Fibroblast of villous mesenchyme (primary cell): ENCODE measurements around the gene GNAT1. TPM values are rescaled to one million over a fixed set of nuclear protein-coding genes. Genes with fewer than 3 reads are reported as not detected.
A peak's percentile ranks its signal among the peaks of the same experiment; 100 is the strongest.

Source experiments
- DNase-seq: peaks from one replicate; pipeline ENCODE4 v3.0.0-alpha.2; 2010; ENCODE audit warnings: low read depth
- H3K4me3 ChIP-seq: 2 replicates; pipeline ENCODE4 v1.5.1; 2011; ENCODE audit warnings: low read depth, mild to moderate bottlenecking, low read length
- total RNA-seq: library from RNA; depleted of rRNA; stranded (reverse); fragments of >200 nt; gene quantifications from 2 replicates; pipeline ENCODE4 v1.2.3, GENCODE V29; 2012
- TF ChIP-seq, protein P1 (sequence below): IDR thresholded peaks from 2 replicates; pipeline ENCODE4 v1.5.1; 2012; ENCODE audit warnings: low read depth, mild to moderate bottlenecking, low read length; ENCODE audit not compliant: insufficient read depth

The GNAT1 gene
- total RNA-seq, 1 donor: not detected

GRCh38 chr3:50150863-50151686, 40.3 kb upstream of the GNAT1 start:
- no peak for DNase-seq
- H3K4me3 ChIP-seq: no peak overlapping the region
- TF ChIP-seq, protein P1, sequence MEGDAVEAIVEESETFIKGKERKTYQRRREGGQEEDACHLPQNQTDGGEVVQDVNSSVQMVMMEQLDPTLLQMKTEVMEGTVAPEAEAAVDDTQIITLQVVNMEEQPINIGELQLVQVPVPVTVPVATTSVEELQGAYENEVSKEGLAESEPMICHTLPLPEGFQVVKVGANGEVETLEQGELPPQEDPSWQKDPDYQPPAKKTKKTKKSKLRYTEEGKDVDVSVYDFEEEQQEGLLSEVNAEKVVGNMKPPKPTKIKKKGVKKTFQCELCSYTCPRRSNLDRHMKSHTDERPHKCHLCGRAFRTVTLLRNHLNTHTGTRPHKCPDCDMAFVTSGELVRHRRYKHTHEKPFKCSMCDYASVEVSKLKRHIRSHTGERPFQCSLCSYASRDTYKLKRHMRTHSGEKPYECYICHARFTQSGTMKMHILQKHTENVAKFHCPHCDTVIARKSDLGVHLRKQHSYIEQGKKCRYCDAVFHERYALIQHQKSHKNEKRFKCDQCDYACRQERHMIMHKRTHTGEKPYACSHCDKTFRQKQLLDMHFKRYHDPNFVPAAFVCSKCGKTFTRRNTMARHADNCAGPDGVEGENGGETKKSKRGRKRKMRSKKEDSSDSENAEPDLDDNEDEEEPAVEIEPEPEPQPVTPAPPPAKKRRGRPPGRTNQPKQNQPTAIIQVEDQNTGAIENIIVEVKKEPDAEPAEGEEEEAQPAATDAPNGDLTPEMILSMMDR: no peak

- H3K4me3 ChIP-seq: no peak overlapping the region
- DNase-seq: no peak
- TF ChIP-seq, protein P1: no peak
Measured at GRCh38 chr3:50151728-50152127, 39.7 kb upstream of the GNAT1 start.

- TF ChIP-seq, protein P1: no peak
- H3K4me3 ChIP-seq: no peak overlapping the region
- DNase-seq: no peak
Measured at GRCh38 chr3:50153782-50154475, 37.5 kb upstream of the GNAT1 start.

- DNase-seq: no peak
- TF ChIP-seq, protein P1: peak; percentile 17
- no peak overlapping the region for H3K4me3 ChIP-seq
Measured at GRCh38 chr3:50154476-50154839, 37.0 kb upstream of the GNAT1 start.

DNA sequence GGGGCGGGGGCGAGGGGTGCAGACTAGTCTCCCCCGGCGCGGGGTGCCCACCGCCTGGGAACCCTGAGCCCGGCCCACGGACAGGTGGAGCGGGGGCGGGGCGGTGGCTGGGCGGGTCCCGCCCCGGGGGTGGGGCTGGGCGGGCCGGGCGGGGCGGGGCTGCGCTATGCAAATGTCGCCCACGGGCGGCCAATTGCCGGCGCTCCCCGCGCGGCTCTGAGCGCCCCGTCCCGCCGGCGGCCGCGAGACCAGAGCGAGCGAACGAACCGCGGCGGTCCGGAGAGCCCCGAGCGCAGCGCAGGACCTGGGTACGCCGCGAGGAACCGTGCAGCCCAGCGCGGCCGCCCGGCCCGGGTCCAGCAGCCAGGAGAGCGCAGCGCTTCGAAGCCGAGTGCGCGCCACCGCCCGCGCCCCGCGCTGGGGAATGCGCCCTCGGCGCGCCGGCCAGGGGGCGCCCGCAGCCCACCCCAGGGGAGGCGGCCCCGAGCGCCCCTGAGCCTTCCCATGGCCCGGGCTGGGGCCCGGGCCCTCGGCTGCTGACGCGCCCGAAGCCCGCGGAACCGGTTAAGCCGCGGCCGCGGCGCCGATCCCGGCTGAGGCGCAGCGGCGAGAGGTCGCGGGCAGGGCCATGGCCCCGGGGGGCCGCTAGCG, 36.4 kb upstream of the GNAT1 start, which contains the start of gene SEMA3F:
TSS of gene SEMA3F (plus strand) at position 485 of the 651 bp plus-strand sequence. CDS start 4,299 bp downstream, outside the sequence.
- TF ChIP-seq, protein P1: no peak
- peak; percentile 49 for DNase-seq
- peak within 1 kb of the TSS; percentile 27 for H3K4me3 ChIP-seq

DNA sequence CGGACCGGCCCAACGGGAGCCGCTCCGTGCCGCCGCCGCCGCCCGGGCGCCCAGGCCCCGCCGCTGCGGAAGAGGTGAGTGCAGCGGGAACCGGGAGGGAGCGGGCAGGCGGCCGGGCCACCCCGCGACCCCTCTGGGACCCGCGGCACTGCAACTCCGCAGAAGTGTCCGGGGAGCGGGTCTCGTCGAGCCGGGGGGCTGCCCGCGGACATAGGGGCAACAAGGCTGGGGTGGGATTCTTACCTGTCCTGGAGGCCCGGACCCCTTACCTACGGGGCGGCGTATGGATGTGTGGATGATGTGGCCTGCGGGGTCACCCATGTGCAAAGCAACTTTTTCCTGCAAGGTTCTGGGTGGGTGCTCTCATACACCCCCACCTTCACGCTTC, 35.9 kb upstream of the GNAT1 start:
- peak overlapping the region; percentile 9 for H3K4me3 ChIP-seq
- DNase-seq: no peak
- TF ChIP-seq, protein P1: no peak
